Measurements from ENCODE around the gene ZNF525.
"Not testable (repeated sequence)": the region's sequence is repeated elsewhere in the genome, so short reads cannot be mapped to it uniquely, and the experiment has no call there.

The ZNF525 gene

GRCh38 chr19:53365134-53365898, at the start of gene ZNF525:
ZNF525 (plus strand) TSS chr19:53365705; CDS start chr19:53372282, 6,577 bp downstream.
- DNase-seq (ENCODE audit: low spot score) = peak; percentile 91

- DNase-seq (ENCODE audit: low spot score) = no peak
These were observed 36.5 kb upstream of the ZNF525 start for GRCh38 chr19:53328967-53329366.

- DNase-seq (ENCODE audit: low spot score) = no peak
These were observed 33.0 kb upstream of the ZNF525 start for GRCh38 chr19:53332484-53332883.

GRCh38 chr19:53333066-53333462, 32.4 kb upstream of the ZNF525 start:
- DNase-seq (ENCODE audit: low spot score) = peak; percentile 47

- peak; percentile 92 for DNase-seq (ENCODE audit: low spot score)
These were observed 31.7 kb upstream of the ZNF525 start, which contains the start of gene ZNF845 for GRCh38 chr19:53333463-53334449. ZNF845 (plus strand) TSS chr19:53333749; CDS start chr19:53341308, 7,559 bp downstream.

- DNase-seq (ENCODE audit: low spot score) = not testable (repeated sequence)
These were observed 21.1 kb upstream of the ZNF525 start for GRCh38 chr19:53344403-53344802.

GRCh38 chr19:53355739-53356138, 9.8 kb upstream of the ZNF525 start:
- no peak for DNase-seq (ENCODE audit: low spot score)

GRCh38 chr19:53357821-53358581, 7.5 kb upstream of the ZNF525 start:
- DNase-seq (ENCODE audit: low spot score) = peak; percentile 38

- not testable (repeated sequence) for DNase-seq (ENCODE audit: low spot score)
These were observed 5.4 kb upstream of the ZNF525 start for GRCh38 chr19:53360056-53360455.

- DNase-seq (ENCODE audit: low spot score) = peak; percentile 43
These were observed 491 bp downstream of the ZNF525 start for GRCh38 chr19:53365899-53366493.

GRCh38 chr19:53372196-53372595, 6.7 kb downstream of the ZNF525 start:
- no peak for DNase-seq (ENCODE audit: low spot score)

- DNase-seq (ENCODE audit: low spot score) = no peak
These were observed 8.8 kb downstream of the ZNF525 start for GRCh38 chr19:53374288-53374687.

- DNase-seq (ENCODE audit: low spot score) = no peak
These were observed 9.2 kb downstream of the ZNF525 start for GRCh38 chr19:53374743-53375142.

GRCh38 chr19:53381376-53381775, 15.9 kb downstream of the ZNF525 start:
- DNase-seq (ENCODE audit: low spot score) = no peak

GRCh38 chr19:53388168-53388567, 22.7 kb downstream of the ZNF525 start:
- DNase-seq (ENCODE audit: low spot score) = no peak

GRCh38 chr19:53388904-53389303, 23.4 kb downstream of the ZNF525 start:
- no peak for DNase-seq (ENCODE audit: low spot score)

GRCh38 chr19:53389571-53389970, 24.1 kb downstream of the ZNF525 start:
- no peak for DNase-seq (ENCODE audit: low spot score)

- DNase-seq (ENCODE audit: low spot score) = peak; percentile 24
These were observed 24.5 kb downstream of the ZNF525 start for GRCh38 chr19:53389978-53390377.

- peak; percentile 29 for DNase-seq (ENCODE audit: low spot score)
These were observed 29.0 kb downstream of the ZNF525 start for GRCh38 chr19:53394522-53394973.

GRCh38 chr19:53394974-53395839, 29.7 kb downstream of the ZNF525 start, which contains the start of gene ZNF765:
ZNF765 (plus strand) TSS chr19:53395149; CDS start chr19:53398016, 2,867 bp downstream.
- peak; percentile 97 for DNase-seq (ENCODE audit: low spot score)

Data from D341Med (cell line).